ENCODE data around the gene PALLD.

- TF ChIP-seq CTCF (IDR thresholded peaks at IDR 0.05), result peak in 5 of 6 experiments; percentile 39 to 78 (median 66)
- no peak for TF ChIP-seq POLR2A (IDR thresholded peaks at IDR 0.05)
Measured at GRCh38 chr4:168917138-168917779, 420.4 kb downstream of the PALLD start.

Data from esophagus squamous epithelium (tissue), 4 donors.